ENCODE results near the gene SEMA3B. TPM values are rescaled to one million over a fixed set of nuclear protein-coding genes. Genes with fewer than 3 reads are reported as not detected.
A peak's percentile ranks its signal among the peaks of the same experiment; 100 is the strongest.

The SEMA3B gene
- total RNA-seq, 1 experiment from 2014 or later, result 6.4 TPM

DNA sequence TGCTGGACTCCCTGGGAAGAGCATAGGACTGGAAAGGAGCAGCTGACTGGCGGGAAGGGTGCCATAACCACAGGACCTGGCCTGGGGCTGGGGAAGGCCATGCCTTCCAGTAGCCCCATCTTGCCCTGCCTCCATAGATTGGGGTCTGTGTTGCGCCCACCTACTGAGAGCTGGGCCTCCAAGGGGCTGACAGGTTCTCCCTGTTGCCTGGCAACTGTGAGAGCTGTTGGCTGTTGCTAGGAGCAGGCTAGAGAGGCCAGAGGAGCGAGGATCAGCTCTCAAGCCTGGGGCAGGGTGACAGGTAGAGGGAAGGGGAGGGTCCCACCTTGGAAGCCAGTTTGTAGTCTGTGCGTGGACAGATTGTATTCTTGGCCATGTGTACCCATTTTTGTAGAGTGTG, 35.8 kb upstream of the SEMA3B start:
- Histone ChIP-seq H2BK15ac (ENCODE audit: low read depth, low read length) (no peak overlapping the region), H4K20me1 (ENCODE audit: control insufficient read depth, insufficient read depth, insufficient read length) (no peaks in the 10 kb centered on the region), H2AK5ac (ENCODE audit: insufficient read length, low read length) (no peak overlapping the region), H3T11ph (ENCODE audit: low read length) (no peak overlapping the region), H3K27ac (ENCODE audit: insufficient read length, low read depth, low read length) (no peak overlapping the region), H3K23me2 (ENCODE audit: insufficient read length, low read depth, low read length, poor library complexity, severe bottlenecking) (peaks cover 14% of the 10 kb centered on the region), H2BK12ac (ENCODE audit: insufficient read length, low read depth, low read length) (no peak overlapping the region), H3K4ac (ENCODE audit: low read depth, low read length) (no peak overlapping the region), H2BK5ac (ENCODE audit: insufficient read length, low read length) (no peak overlapping the region), H4K5ac (ENCODE audit: insufficient read length, low read depth, low read length) (no peak overlapping the region), H3K4me1 (ENCODE audit: insufficient read depth, low read length) (no peaks in the 10 kb centered on the region), H3K79me1 (ENCODE audit: insufficient read depth, low read depth, low read length, poor library complexity, severe bottlenecking) (peaks cover 6% of the 10 kb centered on the region), H3K18ac (ENCODE audit: insufficient read length, low read depth, low read length) (peak overlapping the region; percentile 7), H2BK120ac (ENCODE audit: low read depth, low read length, poor library complexity, severe bottlenecking) (no peak overlapping the region), H3K4me2 (ENCODE audit: insufficient read depth, insufficient read length, low read length) (no peak overlapping the region), H2BK20ac (ENCODE audit: low read depth, low read length, poor library complexity, severe bottlenecking) (no peak overlapping the region), H3K14ac (ENCODE audit: insufficient read depth, low read length) (no peak overlapping the region), H3K27me3 (ENCODE audit: insufficient read depth, low read length) (no peaks in the 10 kb centered on the region), H3K9ac (ENCODE audit: extremely low read depth, insufficient read length, low read length) (no peak overlapping the region), H3K79me2 (ENCODE audit: insufficient read depth, low read length) (peaks cover 9% of the 10 kb centered on the region; the same call in 1 of the 2 replicates), H3K56ac (ENCODE audit: insufficient read length, low read depth, low read length) (no peak overlapping the region), H4K8ac (replicated peaks; ENCODE audit: insufficient read length, low read depth, low read length) (no peak overlapping the region), H3K9me3 (ENCODE audit: control insufficient read depth, low read depth, low read length) (no peaks in the 10 kb centered on the region), H3K23ac (ENCODE audit: insufficient read length, low read depth, low read length) (no peak overlapping the region), H4K91ac (ENCODE audit: insufficient read length, low read depth, low read length) (no peak overlapping the region), H2AFZ (ENCODE audit: low read length) (no peak overlapping the region)
- DNase-seq, result no peak
- H3K9me3 Mint-ChIP-seq, result no peaks in the 10 kb centered on the region; a peak in 1 of 5 replicates
- H3K27me3 Mint-ChIP-seq (ENCODE audit: low read depth), result peaks cover 8% of the 10 kb centered on the region
- no peak overlapping the region for H3K4me3 Mint-ChIP-seq
- WGBS (ENCODE audit: extremely low coverage, insufficient read length, low lambda C conversion rate), result no CpG with 5 or more reads among the region's 4 CpGs
- TF ChIP-seq, protein P1, sequence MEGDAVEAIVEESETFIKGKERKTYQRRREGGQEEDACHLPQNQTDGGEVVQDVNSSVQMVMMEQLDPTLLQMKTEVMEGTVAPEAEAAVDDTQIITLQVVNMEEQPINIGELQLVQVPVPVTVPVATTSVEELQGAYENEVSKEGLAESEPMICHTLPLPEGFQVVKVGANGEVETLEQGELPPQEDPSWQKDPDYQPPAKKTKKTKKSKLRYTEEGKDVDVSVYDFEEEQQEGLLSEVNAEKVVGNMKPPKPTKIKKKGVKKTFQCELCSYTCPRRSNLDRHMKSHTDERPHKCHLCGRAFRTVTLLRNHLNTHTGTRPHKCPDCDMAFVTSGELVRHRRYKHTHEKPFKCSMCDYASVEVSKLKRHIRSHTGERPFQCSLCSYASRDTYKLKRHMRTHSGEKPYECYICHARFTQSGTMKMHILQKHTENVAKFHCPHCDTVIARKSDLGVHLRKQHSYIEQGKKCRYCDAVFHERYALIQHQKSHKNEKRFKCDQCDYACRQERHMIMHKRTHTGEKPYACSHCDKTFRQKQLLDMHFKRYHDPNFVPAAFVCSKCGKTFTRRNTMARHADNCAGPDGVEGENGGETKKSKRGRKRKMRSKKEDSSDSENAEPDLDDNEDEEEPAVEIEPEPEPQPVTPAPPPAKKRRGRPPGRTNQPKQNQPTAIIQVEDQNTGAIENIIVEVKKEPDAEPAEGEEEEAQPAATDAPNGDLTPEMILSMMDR (conservative IDR thresholded peaks at IDR 0.05), result no peak
- no peak overlapping the region; a peak in 1 of 7 replicates for H3K27ac Mint-ChIP-seq
- peaks cover 0 to 2% (median 0%) of the 10 kb centered on the region in 3 experiments; a peak in 1 of 7 replicates for H3K36me3 Mint-ChIP-seq (ENCODE audit: insufficient read depth in 1 of 3, low read depth in 3 of 3)
- peaks cover 39 to 50% of the 10 kb centered on the region in 2 experiments for H3K4me1 Mint-ChIP-seq
